K562 (cell line): ENCODE results near the gene TMEM53. TPM values are rescaled to one million over a fixed set of nuclear protein-coding genes. Genes with fewer than 3 reads are reported as not detected.
A peak's percentile ranks its signal among the peaks of the same experiment; 100 is the strongest.

Experiments used
- ATAC-seq: fragments of 200-7000 bp; cut with Tn5 transposase; 3 replicates; pipeline ENCODE4 v1.9.1; 2020; ENCODE audit warnings: moderate library complexity
- BruUV-seq: library from RNA; stranded (reverse); fragments of 400-500 nt; replicated peaks from 2 replicates; lab custom pipeline; 2021; lab: Mats Ljungman, UMichigan
- CTCF ChIA-PET: fragments of 300-600 bp; formaldehyde crosslinking; extraction: SDS; loops from one replicate; lab custom pipeline; 2021; ENCODE audit warnings: low intra/inter-chr PET ratio; lab: Yijun Ruan, JAX
- POLR2A ChIA-PET: fragments of 300-600, 350-650 bp; sonication (Branson Sonifier 250); formaldehyde crosslinking; extraction: SDS; loops from one replicate; lab custom pipeline; 2021; ENCODE audit warnings: antibody characterized with exemption, inconsistent platforms; lab: Yijun Ruan, JAX
- DNase-seq, 4 experiments: peaks; one replicate each; pipeline versions ENCODE4 v3.0.0 to v3.0.0-alpha.2; 2011 to 2018; ENCODE audit warnings: low spot score in 3 of 4, mixed read lengths in 3 of 4; ENCODE audit errors: extremely low read depth in 1 of 4
- FAIRE-seq: peaks from 2 replicates; lab custom pipeline; 2011; peaks lifted over from hg19 to GRCh38; lab: Jason Lieb, UNC
- H2AFZ ChIP-seq: 2 replicates; pipeline ENCODE4 v1.6.0; 2011; ENCODE audit warnings: low read depth, low read length, control low read depth, inconsistent platforms
- H3K27ac ChIP-seq: fragments of 200-600 bp; 3 replicates; pipeline ENCODE4 v1.8.0; 2011; ENCODE audit warnings: low read depth, mild to moderate bottlenecking, control low read depth, inconsistent platforms, low read length, moderate library complexity, mixed read lengths; ENCODE audit errors: extremely low read depth
- H3K27me3 ChIP-seq, 2 experiments: fragments of 300-600 bp in 1 of 2; 2 replicates in 1 of 2; 3 replicates in 1 of 2; pipeline versions ENCODE4 v1.6.0 to v1.8.0; 2011; ENCODE audit warnings: inconsistent platforms in 2 of 2, low read length in 2 of 2, mild to moderate bottlenecking in 1 of 2, mixed read lengths in 1 of 2, moderate library complexity in 1 of 2; ENCODE audit not compliant: control insufficient read depth in 2 of 2, insufficient read depth in 2 of 2
- H3K36me3 ChIP-seq: fragments of 300-600 bp; 3 replicates; pipeline ENCODE4 v1.8.0; 2011; ENCODE audit warnings: mild to moderate bottlenecking, low read length, inconsistent platforms; ENCODE audit not compliant: control insufficient read depth, insufficient read depth
- H3K4me1 ChIP-seq, 2 experiments: fragments of 200-600 bp in 1 of 2; replicated peaks in 1 of 2; 2 replicates in 1 of 2; 3 replicates in 1 of 2; pipeline versions ENCODE4 v1.5.1 to v1.8.0; 2011; ENCODE audit warnings: inconsistent platforms in 2 of 2, low read length in 2 of 2, mild to moderate bottlenecking in 1 of 2, mixed read lengths in 1 of 2, moderate library complexity in 1 of 2; ENCODE audit not compliant: control insufficient read depth in 2 of 2, insufficient read depth in 2 of 2
- H3K4me2 ChIP-seq: 2 replicates; pipeline ENCODE4 v1.6.1; 2011; ENCODE audit warnings: low read length, control low read depth, inconsistent platforms, mixed read lengths; ENCODE audit not compliant: insufficient read depth
- H3K4me3 ChIP-seq: fragments of 200-600 bp; sonication (generic), shearing (Covaris generic); 2 replicates; pipeline ENCODE4 v1.5.1; 2016; ENCODE audit warnings: control low read depth, inconsistent platforms
- H3K79me2 ChIP-seq: fragments of 200-600 bp; 3 replicates; pipeline ENCODE4 v1.8.0; 2011; ENCODE audit warnings: low read length, inconsistent platforms; ENCODE audit not compliant: control insufficient read depth, insufficient read depth
- H3K9ac ChIP-seq, 2 experiments: 2 replicates each; pipeline versions ENCODE4 v1.6.0 to v1.6.1; 2011; ENCODE audit warnings: low read depth in 2 of 2, low read length in 2 of 2, control low read depth in 1 of 2, inconsistent platforms in 1 of 2, mild to moderate bottlenecking in 1 of 2, mixed read lengths in 1 of 2; ENCODE audit not compliant: insufficient read depth in 1 of 2
- H3K9me1 ChIP-seq: one replicate; pipeline ENCODE4 v1.6.0; 2011; ENCODE audit warnings: inconsistent platforms, mild to moderate bottlenecking, low read length, moderate library complexity; ENCODE audit not compliant: control insufficient read depth, insufficient read depth
- H3K9me3 ChIP-seq: replicated peaks from 2 replicates; pipeline ENCODE4 v1.5.1; 2011; ENCODE audit warnings: low read depth, low read length, inconsistent platforms; ENCODE audit not compliant: control insufficient read depth, insufficient read depth
- H4K20me1 ChIP-seq: replicated peaks from 2 replicates; pipeline ENCODE4 v1.6.1; 2011; ENCODE audit warnings: low read length, inconsistent platforms, mixed read lengths; ENCODE audit not compliant: control insufficient read depth, insufficient read depth
- ADNP ChIP-seq: fragments of 200-800 bp; sonication (Bioruptor generic); IDR thresholded peaks from 2 replicates; pipeline ENCODE4 v1.6.1; 2016; ENCODE audit warnings: missing genetic modification characterization, missing compliant biosample characterization
- ARID1B ChIP-seq: fragments of 450-650 bp; IDR thresholded peaks from 2 replicates; pipeline ENCODE4 v1.6.1; 2016; ENCODE audit warnings: antibody characterized with exemption, mild to moderate bottlenecking, inconsistent platforms
- CBFA2T3 ChIP-seq: fragments of 450-650 bp; IDR thresholded peaks from 2 replicates; pipeline ENCODE4 v1.6.1; 2017
- CBX5 ChIP-seq: IDR thresholded peaks from 2 replicates; pipeline ENCODE4 v1.6.1; 2014; ENCODE audit warnings: low read depth, borderline replicate concordance
- GTF3C2 ChIP-seq: IDR thresholded peaks from 3 replicates; pipeline ENCODE4 v1.6.1; 2011; ENCODE audit warnings: borderline replicate concordance, mild to moderate bottlenecking, moderate library complexity; ENCODE audit not compliant: insufficient read length; ENCODE audit errors: extremely low read depth
- HES1 ChIP-seq: fragments of 450-650 bp; IDR thresholded peaks from 2 replicates; pipeline ENCODE4 v1.6.1; 2016; ENCODE audit warnings: low read depth, mild to moderate bottlenecking, moderate library complexity
- HMGXB4 ChIP-seq: sonication (generic); formaldehyde crosslinking; IDR thresholded peaks from 2 replicates; pipeline ENCODE4 v1.8.1; 2023; ENCODE audit warnings: mild to moderate bottlenecking, missing genetic modification reagents
- KAT7 ChIP-seq: sonication (generic); formaldehyde crosslinking; IDR thresholded peaks from 2 replicates; pipeline ENCODE4 v1.8.0; 2022; ENCODE audit warnings: missing genetic modification reagents, mild to moderate bottlenecking, borderline replicate concordance
- MAZ ChIP-seq, 2 experiments: fragments of 450-650 bp in 1 of 2; sonication (generic) in 1 of 2; formaldehyde crosslinking; IDR thresholded peaks in 1 of 2; conservative IDR thresholded peaks in 1 of 2; 2 replicates each; pipeline versions ENCODE4 v1.4.0 to v1.5.0; 2020; ENCODE audit warnings: mild to moderate bottlenecking in 1 of 2, missing genetic modification reagents in 1 of 2
- NFYB ChIP-seq: IDR thresholded peaks from 2 replicates; pipeline ENCODE4 v1.6.1; 2011; ENCODE audit warnings: mild to moderate bottlenecking, moderate library complexity; ENCODE audit not compliant: insufficient read length; ENCODE audit errors: extremely low read depth
- POLR2G ChIP-seq: fragments of 200-400 bp; formaldehyde crosslinking; IDR thresholded peaks from 2 replicates; pipeline ENCODE4 v1.6.1; 2017; ENCODE audit warnings: low read depth, mild to moderate bottlenecking, antibody characterized with exemption, low read length, moderate library complexity
- SP1 ChIP-seq: sonication (generic); formaldehyde crosslinking; IDR thresholded peaks from 2 replicates; pipeline ENCODE4 v1.8.1; 2022; ENCODE audit warnings: mild to moderate bottlenecking, missing genetic modification reagents
- TAL1 ChIP-seq: fragments of 450-650 bp; IDR thresholded peaks from 2 replicates; pipeline ENCODE4 v1.6.1; 2016; ENCODE audit warnings: mild to moderate bottlenecking
- TEAD4 ChIP-seq, 2 experiments: sonication (generic) in 1 of 2; formaldehyde crosslinking in 1 of 2; IDR thresholded peaks; 2 replicates each; pipeline versions ENCODE4 v1.6.1 to v1.8.0; 2012 to 2022; ENCODE audit warnings: borderline replicate concordance in 1 of 2, inconsistent platforms in 1 of 2, low read length in 1 of 2, mild to moderate bottlenecking in 1 of 2, missing genetic modification reagents in 1 of 2
- THRB ChIP-seq: fragments of 450-650 bp; formaldehyde crosslinking; conservative IDR thresholded peaks from 2 replicates; pipeline ENCODE4 v1.4.0; 2022; ENCODE audit warnings: mild to moderate bottlenecking, missing genetic modification characterization
- WGBS: fragments of 100-300 bp; shearing (Covaris generic); methylation state at CpG from one replicate; pipeline ENCODE4 v1.1.6; 2016; ENCODE audit warnings: low coverage, mixed read lengths; ENCODE audit not compliant: insufficient coverage; ENCODE audit errors: missing lambda C conversion rate; 5-methylcytosine and 5-hydroxymethylcytosine counted together
- in situ Hi-C: fragments of 300-500 bp; cut with MboI; formaldehyde crosslinking; loops from 4 replicates; pipeline ENCODE4 v1.15.0; 2018; ENCODE audit warnings: inconsistent platforms, mixed read lengths
- intact Hi-C: fragments of 100-400 bp; cut with micrococcal nuclease; formaldehyde crosslinking; loops from 2 replicates; pipeline ENCODE4 v1.14.2; 2022
- polyA plus RNA-seq, 8 experiments: library from polyadenylated mRNA; depleted of rRNA in 4 of 8; stranded (reverse) in 5 of 8; unstranded in 3 of 8; fragments of >200 nt; fragmentation: Nextera tagmentation in 2 of 8; fragmentation: Illumina TruSeq in 1 of 8; extraction: Ambion mirVana in 2 of 8; extraction: Trizol in 1 of 8; gene quantifications; 2 replicates each; pipeline versions ENCODE4 v1.2.1 to v1.2.3, GENCODE V29; 2011 to 2014; ENCODE audit warnings: inconsistent platforms in 1 of 8, missing spikeins in 1 of 8
- total RNA-seq, 7 experiments: library from RNA; depleted of rRNA in 6 of 7; stranded (reverse); fragments of >200 nt in 6 of 7; fragmentation: Illumina TruSeq in 2 of 7; extraction: Trizol in 2 of 7; gene quantifications; 2 replicates each; pipeline versions ENCODE4 v1.2.1 to v1.2.3, GENCODE V29; 2011 to 2021; ENCODE audit warnings: low replicate concordance in 1 of 7

Gene TMEM53
- total and polyA plus RNA-seq, 9 of the 15 experiments (the other 6 are each of a cell fraction or from before 2014, with no cell fraction given), result 0.23 to 3.7 (median 2.0) TPM

- Histone ChIP-seq H4K20me1 (no peaks in the 10 kb centered on the region), H3K79me2 (no peaks in the 10 kb centered on the region), H3K9ac (no peak overlapping the region), H3K27ac (no peak overlapping the region), H2AFZ (no peak overlapping the region), H3K4me1 (no peaks in the 10 kb centered on the region), H3K9me1 (no peaks in the 10 kb centered on the region), H3K4me2 (no peak overlapping the region), H3K27me3 (peaks cover 13 to 20% of the 10 kb centered on the region in 2 experiments; a peak in 4 of 5 replicates), H3K9me3 (no peaks in the 10 kb centered on the region), H3K36me3 (no peaks in the 10 kb centered on the region), H3K4me3 (no peak overlapping the region)
- intact Hi-C loops (no loop called here), in situ Hi-C loops (no loop called here)
- ATAC-seq (0 out of 3 replicates have a peak, but pooled peaks have one; percentile 14), FAIRE-seq (no peak), DNase-seq (no peak)
- ChIA-PET POLR2A (interaction anchor here (0.6 to 3.7 kb wide), 12 partner anchors 9 to 932 kb away, joined by 3 to 28 read pairs (median 3); partner anchors contain the start of gene RPS8), CTCF (no interaction called here)
- no TSS peak for BruUV-seq
- WGBS, result 2% methylated on average over 7 of the region's 7 CpGs
- no peak for TF ChIP-seq CBX5
- TF ChIP-seq GTF3C2, result no peak
- TF ChIP-seq POLR2G, result no peak
- TF ChIP-seq THRB (CRISPR knock-in tag), result no peak
- TF ChIP-seq TEAD4 (IDR thresholded peaks at IDR 0.05; ENCODE audit: low read length), result no peak
- no peak for TF ChIP-seq TEAD4 (CRISPR knock-in tag; IDR thresholded peaks at IDR 0.05; ENCODE audit: borderline replicate concordance)
- TF ChIP-seq NFYB, result no peak
- TF ChIP-seq SP1, result no peak
- TF ChIP-seq CBFA2T3, result peak; percentile 44
- TF ChIP-seq ADNP, result no peak
- TF ChIP-seq ARID1B, result peak; percentile 17; the same call in 1 of the 2 replicates
- no peak for TF ChIP-seq KAT7
- no peak for TF ChIP-seq HMGXB4 (CRISPR knock-in tag)
- TF ChIP-seq MAZ (CRISPR knock-in tag; conservative IDR thresholded peaks at IDR 0.05 in 1 of 2, IDR thresholded peaks at IDR 0.05 in 1 of 2), result no peak
- peak; percentile 29; the same call in 1 of the 2 replicates for TF ChIP-seq TAL1
- TF ChIP-seq HES1, result no peak
Measured at GRCh38 chr1:44696789-44697345, 22.6 kb upstream of the TMEM53 start.
